LNCAP (cell line): Measurements from ENCODE around the gene NFIB.

Source experiments
- TF ChIP-seq, protein P1 (sequence below): fragments of 450-650 bp; IDR thresholded peaks from 2 replicates; pipeline ENCODE4 v1.5.1; 2017; ENCODE audit warnings: mild to moderate bottlenecking

The NFIB gene

DNA sequence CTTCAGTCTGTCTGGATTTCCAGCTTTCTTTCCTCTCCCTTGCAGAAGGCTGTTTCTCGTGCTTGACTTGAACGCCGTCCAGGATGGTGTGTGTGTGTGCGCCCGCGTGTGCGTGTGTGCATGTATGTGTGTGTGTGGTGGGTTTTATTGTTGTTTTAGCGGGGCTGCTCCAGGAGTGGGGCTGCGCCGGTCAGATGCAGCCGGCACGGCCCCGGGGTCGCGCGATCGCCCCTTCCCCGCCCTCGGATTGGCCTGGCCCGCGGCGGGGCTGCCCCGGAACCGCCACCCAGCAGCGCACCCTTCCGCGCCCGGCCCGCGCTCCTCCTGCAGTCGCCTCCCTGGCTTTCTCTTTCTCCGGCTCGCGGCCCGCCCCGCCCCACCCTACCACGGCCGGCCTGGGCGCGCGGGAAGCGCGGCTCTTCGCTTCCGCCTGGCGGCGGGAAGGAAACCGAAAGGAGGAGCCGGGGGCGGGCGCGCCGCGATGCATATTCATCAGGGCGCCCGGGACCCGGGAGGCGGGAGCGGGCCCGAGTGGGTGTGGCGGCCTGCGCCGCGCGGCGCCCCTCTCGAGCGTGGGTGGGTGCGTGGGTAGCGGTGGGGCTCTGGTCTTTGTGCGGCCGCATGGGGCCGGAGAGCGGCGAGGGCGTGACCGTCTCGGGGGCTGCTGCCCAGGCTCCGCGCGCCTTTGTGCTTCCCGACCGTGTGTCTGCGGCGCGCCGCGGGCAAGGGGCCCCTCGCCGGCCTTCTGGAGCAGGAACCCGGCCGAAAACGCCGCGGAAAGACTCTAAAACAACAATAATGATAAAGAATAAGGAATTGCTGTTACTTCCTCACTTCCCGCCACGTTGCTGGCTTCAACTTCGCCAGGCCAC lies 8.5 kb upstream of the NFIB start:
- TF ChIP-seq, protein P1, sequence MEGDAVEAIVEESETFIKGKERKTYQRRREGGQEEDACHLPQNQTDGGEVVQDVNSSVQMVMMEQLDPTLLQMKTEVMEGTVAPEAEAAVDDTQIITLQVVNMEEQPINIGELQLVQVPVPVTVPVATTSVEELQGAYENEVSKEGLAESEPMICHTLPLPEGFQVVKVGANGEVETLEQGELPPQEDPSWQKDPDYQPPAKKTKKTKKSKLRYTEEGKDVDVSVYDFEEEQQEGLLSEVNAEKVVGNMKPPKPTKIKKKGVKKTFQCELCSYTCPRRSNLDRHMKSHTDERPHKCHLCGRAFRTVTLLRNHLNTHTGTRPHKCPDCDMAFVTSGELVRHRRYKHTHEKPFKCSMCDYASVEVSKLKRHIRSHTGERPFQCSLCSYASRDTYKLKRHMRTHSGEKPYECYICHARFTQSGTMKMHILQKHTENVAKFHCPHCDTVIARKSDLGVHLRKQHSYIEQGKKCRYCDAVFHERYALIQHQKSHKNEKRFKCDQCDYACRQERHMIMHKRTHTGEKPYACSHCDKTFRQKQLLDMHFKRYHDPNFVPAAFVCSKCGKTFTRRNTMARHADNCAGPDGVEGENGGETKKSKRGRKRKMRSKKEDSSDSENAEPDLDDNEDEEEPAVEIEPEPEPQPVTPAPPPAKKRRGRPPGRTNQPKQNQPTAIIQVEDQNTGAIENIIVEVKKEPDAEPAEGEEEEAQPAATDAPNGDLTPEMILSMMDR: peak; percentile 39

DNA sequence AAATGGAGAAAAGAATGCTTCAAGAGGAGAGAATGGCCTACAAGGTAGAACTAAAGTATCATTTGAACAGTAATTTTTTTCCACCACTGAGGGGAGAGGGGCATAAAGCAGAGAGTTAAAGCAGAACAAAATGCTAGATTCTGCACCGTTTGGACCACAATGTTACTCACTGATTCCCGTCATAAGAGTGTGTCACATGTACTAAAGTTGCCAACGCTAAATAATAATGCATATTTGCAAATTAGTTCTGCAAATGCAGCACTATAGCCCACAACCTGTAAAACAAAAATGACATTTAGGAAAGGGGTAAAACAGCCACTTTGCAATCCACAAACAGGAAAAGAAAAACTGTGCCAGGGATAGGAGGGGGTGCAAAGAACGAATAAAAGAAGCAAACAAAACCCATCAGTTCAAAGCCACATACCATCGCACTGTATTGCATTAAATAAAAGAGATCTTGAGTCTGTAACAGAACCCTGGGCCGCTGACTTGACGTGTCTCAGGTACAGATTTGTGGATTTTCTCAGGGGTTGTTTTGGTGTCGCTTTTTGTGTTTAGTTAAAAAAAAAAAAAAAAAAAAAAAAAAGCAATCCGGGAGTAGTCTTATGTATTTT lies 7.7 kb upstream of the NFIB start:
- TF ChIP-seq, protein P1: no peak

DNA sequence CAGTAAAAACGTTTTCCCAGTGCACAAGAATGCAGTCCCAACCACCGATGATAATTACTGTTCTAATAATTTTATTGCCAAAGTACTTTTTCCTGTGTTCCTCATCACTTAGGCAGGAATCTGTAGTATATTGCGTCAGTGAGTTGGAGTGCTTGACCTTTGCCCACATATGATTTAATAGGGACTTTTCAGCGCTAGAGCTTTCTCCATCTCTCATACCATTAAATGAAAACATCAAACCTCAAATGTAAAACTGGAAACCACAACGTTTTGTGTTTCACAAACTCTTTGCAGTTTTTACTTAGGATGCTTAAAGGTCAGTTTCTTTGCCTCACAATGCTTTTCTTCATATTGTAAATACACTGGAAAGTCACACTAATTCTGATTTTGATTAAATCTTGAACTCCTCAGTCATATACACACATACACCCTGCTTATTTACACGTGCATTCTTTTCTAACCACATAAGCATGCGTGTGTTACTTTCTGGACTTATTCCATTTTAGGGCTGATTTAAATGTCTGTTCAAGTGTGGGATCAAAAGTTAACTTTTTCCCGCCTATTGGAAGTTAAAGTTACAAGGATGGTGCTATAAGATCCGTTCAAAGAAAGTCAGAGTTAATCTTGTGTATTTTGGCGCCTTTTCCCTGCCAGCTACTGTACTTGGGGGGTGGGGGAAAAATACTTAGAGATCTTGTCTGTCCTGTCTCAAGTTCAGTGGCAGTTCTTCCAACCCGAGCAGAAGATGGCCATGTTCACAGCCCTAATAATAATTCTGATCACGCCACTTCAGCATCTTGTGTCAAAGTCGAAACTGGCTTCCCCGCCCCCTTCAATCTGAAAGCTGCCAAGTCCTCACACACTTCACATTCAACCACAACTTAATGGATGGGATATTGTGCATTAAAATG lies 6.6 kb upstream of the NFIB start:
- TF ChIP-seq, protein P1: no peak

DNA sequence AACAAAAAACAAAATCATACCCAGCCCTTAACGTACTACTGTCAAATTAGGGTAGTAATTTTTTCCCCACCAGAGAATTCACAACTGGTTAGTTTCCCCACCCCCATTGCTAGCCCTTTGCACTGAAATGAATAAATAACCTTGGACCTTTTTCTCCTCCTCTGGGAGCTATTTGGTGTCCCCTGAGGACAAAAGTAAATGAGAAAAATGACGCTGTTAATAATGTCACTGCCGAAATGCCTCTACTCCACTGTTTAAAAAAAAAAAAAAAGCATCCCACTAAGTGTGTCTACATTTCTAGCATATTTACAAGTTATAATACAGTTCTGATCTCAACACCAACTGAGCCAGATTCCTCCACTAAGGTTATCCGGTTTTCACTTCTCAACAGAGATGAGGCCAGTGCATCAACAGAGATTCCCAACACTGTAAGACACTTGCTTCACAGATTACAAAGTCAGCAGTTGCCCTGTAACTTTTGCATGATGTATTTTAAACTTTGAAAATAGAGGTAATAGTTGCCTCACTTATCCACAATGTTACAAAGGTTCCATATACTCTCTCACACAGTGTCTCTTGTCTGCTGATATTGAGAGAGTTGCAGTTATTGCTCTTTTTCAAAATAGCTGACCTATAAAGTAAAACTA lies 5.1 kb upstream of the NFIB start:
- TF ChIP-seq, protein P1: no peak

DNA sequence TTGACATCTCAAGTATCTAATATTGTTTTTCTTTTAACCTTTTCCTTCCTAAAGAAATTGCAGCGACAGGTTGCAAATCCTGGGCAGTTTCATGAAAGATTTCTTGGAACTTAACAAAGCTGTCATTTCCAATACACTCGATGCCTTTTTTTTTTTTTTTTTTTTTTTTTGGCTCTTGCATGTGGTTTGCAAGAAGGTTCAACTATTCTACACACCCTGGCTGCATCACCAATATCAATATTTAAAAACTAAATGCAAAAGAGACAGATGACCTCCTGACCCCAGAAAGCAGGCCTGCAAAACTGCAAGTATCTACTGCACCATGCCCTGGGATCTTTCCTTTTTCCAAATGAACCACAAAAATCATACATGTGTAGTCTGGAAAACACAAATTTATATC lies 4.4 kb upstream of the NFIB start:
- TF ChIP-seq, protein P1: no peak

DNA sequence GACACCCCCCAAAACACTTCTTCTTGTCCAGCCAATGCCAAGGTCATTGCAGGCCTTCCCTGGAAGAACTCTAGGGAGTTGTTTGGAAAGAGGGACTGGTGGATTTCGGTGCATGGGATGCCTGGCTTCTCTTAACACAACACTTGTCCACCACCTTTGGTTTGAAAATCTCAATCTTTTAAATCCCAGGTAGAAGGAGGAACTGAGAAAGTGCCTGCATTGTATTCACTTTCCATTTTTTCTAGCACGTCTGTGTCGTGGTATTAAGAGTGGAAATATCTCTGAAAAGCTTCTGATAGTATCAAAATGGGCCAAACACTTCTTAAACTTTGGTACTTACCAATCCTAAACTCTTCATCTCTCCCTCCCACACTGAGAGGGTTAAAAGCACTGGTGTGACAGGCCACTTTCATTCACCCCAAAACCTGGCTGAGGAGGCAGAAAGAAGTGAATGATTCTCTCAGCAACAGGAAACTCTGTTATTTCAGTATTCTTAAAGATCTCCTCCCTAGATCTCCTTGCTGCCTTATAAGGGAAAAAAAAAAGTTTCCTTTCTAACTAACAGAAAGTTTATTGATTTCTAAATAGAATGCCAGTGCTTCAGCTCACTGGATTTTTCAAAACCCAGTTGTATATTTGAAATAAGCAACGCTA lies 3.9 kb upstream of the NFIB start:
- TF ChIP-seq, protein P1: no peak
